Measurements from ENCODE around the gene DCAF11. TPM values are rescaled to one million over a fixed set of nuclear protein-coding genes. Genes with fewer than 3 reads are reported as not detected.
A peak's percentile ranks its signal among the peaks of the same experiment; 100 is the strongest.

Gene DCAF11
- total and polyA plus RNA-seq, 10 donors: 28.7 to 110 (median 76.7) TPM

- no peak overlapping the region for H3K4me3 ChIP-seq
- intact Hi-C loops (cut with DNase I; ENCODE audit: low total_unique reads): no loop called here
- no peak for TF ChIP-seq CTCF (IDR thresholded peaks at IDR 0.05 in 8 of 11, conservative IDR thresholded peaks at IDR 0.05 in 3 of 11)
- no peak for TF ChIP-seq POLR2A (IDR thresholded peaks at IDR 0.05)
- TF ChIP-seq POLR2AphosphoS5 (IDR thresholded peaks at IDR 0.05): no peak
- no peak for DNase-seq
- peaks cover 0 to 17% (median 0%) of the 10 kb centered on the region in 7 donors for H3K27me3 ChIP-seq (replicated peaks in 1 of 7)
- no peaks in the 10 kb centered on the region for H3K9me3 ChIP-seq
- H3K4me1 ChIP-seq: peaks cover 0 to 27% (median 2%) of the 10 kb centered on the region in 6 donors
- no peaks in the 10 kb centered on the region for H3K36me3 ChIP-seq
- H3K27ac ChIP-seq: no peak overlapping the region
- 83 to 92% (median 85%) methylated on average over 10 to 11 of the region's 11 CpGs for WGBS, 5 donors
Observed at GRCh38 chr14:24074625-24075484, 39.7 kb upstream of the DCAF11 start.

- DNase-seq: no peak
- no peaks in the 10 kb centered on the region for H3K9me3 ChIP-seq
- TF ChIP-seq POLR2AphosphoS5 (IDR thresholded peaks at IDR 0.05): no peak
- TF ChIP-seq CTCF (IDR thresholded peaks at IDR 0.05 in 8 of 11, conservative IDR thresholded peaks at IDR 0.05 in 3 of 11): no peak
- H3K4me3 ChIP-seq: no peak overlapping the region
- intact Hi-C loops (cut with DNase I; ENCODE audit: low total_unique reads): no loop called here
- H3K36me3 ChIP-seq: no peaks in the 10 kb centered on the region
- 65 to 68% (median 66%) methylated on average over 11 of the region's 11 CpGs for WGBS, 5 donors
- peaks cover 0 to 23% (median 0%) of the 10 kb centered on the region in 7 donors for H3K27me3 ChIP-seq (replicated peaks in 1 of 7)
- peak overlapping the region in 1 of 8 donors; percentile 33 for H3K27ac ChIP-seq
- peaks cover 4 to 27% (median 8%) of the 10 kb centered on the region in 6 donors for H3K4me1 ChIP-seq
Observed at GRCh38 chr14:24075485-24076301, 38.9 kb upstream of the DCAF11 start.

GRCh38 chr14:24076302-24076601, 38.3 kb upstream of the DCAF11 start:
- no peak for DNase-seq
- peaks cover 7 to 28% (median 12%) of the 10 kb centered on the region in 6 donors for H3K4me1 ChIP-seq
- no peak overlapping the region for H3K4me3 ChIP-seq
- H3K27ac ChIP-seq: no peak overlapping the region
- no peaks in the 10 kb centered on the region for H3K9me3 ChIP-seq
- 91 to 96% (median 94%) methylated on average over 10 of the region's 10 CpGs for WGBS, 5 donors
- no peaks in the 10 kb centered on the region for H3K36me3 ChIP-seq
- no peak for TF ChIP-seq POLR2A (IDR thresholded peaks at IDR 0.05)
- intact Hi-C loops (cut with DNase I; ENCODE audit: low total_unique reads): no loop called here
- peaks cover 0 to 25% (median 0%) of the 10 kb centered on the region in 7 donors for H3K27me3 ChIP-seq (replicated peaks in 1 of 7)

GRCh38 chr14:24077086-24077485, 37.5 kb upstream of the DCAF11 start:
- Histone ChIP-seq H3K4me1 (peaks cover 10 to 37% (median 20%) of the 10 kb centered on the region in 6 donors), H3K27me3 (replicated peaks in 1 of 7) (peaks cover 0 to 25% (median 0%) of the 10 kb centered on the region in 7 donors), H3K9me3 (no peaks in the 10 kb centered on the region), H3K27ac (no peak overlapping the region), H3K4me3 (no peak overlapping the region), H3K36me3 (no peaks in the 10 kb centered on the region)
- no peak for DNase-seq
- 91 to 95% (median 93%) methylated on average over 23 of the region's 23 CpGs for WGBS, 5 donors
- TF ChIP-seq POLR2A (IDR thresholded peaks at IDR 0.05): no peak
- no peak for TF ChIP-seq CTCF (IDR thresholded peaks at IDR 0.05 in 8 of 11, conservative IDR thresholded peaks at IDR 0.05 in 3 of 11)
- no peak for TF ChIP-seq POLR2AphosphoS5 (IDR thresholded peaks at IDR 0.05)
- intact Hi-C loops (cut with DNase I; ENCODE audit: low total_unique reads): no loop called here
